Endothelial cell of umbilical vein (primary cell): ENCODE measurements around the gene MGAT5. TPM values are rescaled to one million over a fixed set of nuclear protein-coding genes. Genes with fewer than 3 reads are reported as not detected.

ENCODE experiments used
- BruUV-seq: library from RNA; stranded (reverse); fragments of 400-500 nt; replicated peaks from 2 replicates; lab custom pipeline; 2021; lab: Mats Ljungman, UMichigan
- CTCF ChIA-PET: fragments of 300-600, 350-600 bp; sonication (Branson Sonifier 250); formaldehyde crosslinking; loops from one replicate; lab custom pipeline; 2021; ENCODE audit warnings: antibody characterized with exemption, inconsistent platforms; lab: Charles Lee
- POLR2A ChIA-PET: fragments of 300-600, 350-600 bp; sonication (Branson Sonifier 250); formaldehyde crosslinking; loops from one replicate; lab custom pipeline; 2021; ENCODE audit warnings: antibody characterized with exemption, inconsistent platforms; lab: Charles Lee
- DNase-seq: peaks from one replicate; pipeline ENCODE4 v3.0.0-alpha.2; 2011; ENCODE audit warnings: low read depth, low spot score
- FAIRE-seq: peaks from 2 replicates; lab custom pipeline; 2011; peaks lifted over from hg19 to GRCh38; lab: Jason Lieb, UNC
- H2AFZ ChIP-seq: 2 replicates; pipeline ENCODE4 v1.6.0; 2012; ENCODE audit warnings: low read depth, low read length, control low read depth, inconsistent platforms
- H3K27ac ChIP-seq: 2 replicates; pipeline ENCODE4 v1.5.1; 2011; ENCODE audit warnings: low read depth, mild to moderate bottlenecking, control low read depth, low read length, moderate library complexity; ENCODE audit not compliant: insufficient read depth
- H3K27me3 ChIP-seq, 2 experiments: 2 replicates each; pipeline versions ENCODE4 v1.6.0 to v1.6.1; 2011; ENCODE audit warnings: low read length in 2 of 2, mixed read lengths in 1 of 2; ENCODE audit not compliant: control insufficient read depth in 2 of 2, insufficient read depth in 2 of 2
- H3K36me3 ChIP-seq, 2 experiments: 2 replicates in 1 of 2; 3 replicates in 1 of 2; pipeline ENCODE4 v1.5.1; 2011; ENCODE audit warnings: low read length in 2 of 2, mild to moderate bottlenecking in 1 of 2, moderate library complexity in 1 of 2; ENCODE audit not compliant: control insufficient read depth in 2 of 2, insufficient read depth in 2 of 2; ENCODE audit errors: extremely low read depth in 1 of 2
- H3K4me1 ChIP-seq: 3 replicates; pipeline ENCODE4 v1.5.1; 2011; ENCODE audit warnings: mild to moderate bottlenecking, low read length; ENCODE audit not compliant: control insufficient read depth, insufficient read depth; ENCODE audit errors: extremely low read depth
- H3K4me2 ChIP-seq: 2 replicates; pipeline ENCODE4 v1.6.1; 2011; ENCODE audit warnings: low read length, control low read depth, mixed read lengths; ENCODE audit not compliant: insufficient read depth
- H3K4me3 ChIP-seq, 3 experiments: fragments of 200-600 bp in 1 of 3; sonication (generic), shearing (Covaris generic) in 1 of 3; replicated peaks in 1 of 3; 2 replicates each; pipeline ENCODE4 v1.5.1; 2011 to 2016; ENCODE audit warnings: control low read depth in 3 of 3, low read length in 3 of 3, mild to moderate bottlenecking in 2 of 3, inconsistent platforms in 1 of 3, low read depth in 1 of 3, moderate library complexity in 1 of 3; ENCODE audit not compliant: insufficient read depth in 1 of 3
- H3K79me2 ChIP-seq: 2 replicates; pipeline ENCODE4 v1.6.0; 2012; ENCODE audit warnings: low read length, inconsistent platforms; ENCODE audit not compliant: control insufficient read depth, insufficient read depth
- H3K9ac ChIP-seq: replicated peaks from 2 replicates; pipeline ENCODE3; 2011; ENCODE audit warnings: low read length, control low read depth; ENCODE audit not compliant: insufficient read depth; ENCODE audit errors: extremely low read depth
- H3K9me1 ChIP-seq: replicated peaks from 3 replicates; pipeline ENCODE4 v1.6.0; 2011; ENCODE audit warnings: mild to moderate bottlenecking, low read length; ENCODE audit not compliant: control insufficient read depth, insufficient read depth; ENCODE audit errors: extremely low read depth
- H3K9me3 ChIP-seq: replicated peaks from 2 replicates; pipeline ENCODE4 v1.5.1; 2012; ENCODE audit warnings: low read length, inconsistent platforms; ENCODE audit not compliant: control insufficient read depth, insufficient read depth
- H4K20me1 ChIP-seq: replicated peaks from 2 replicates; pipeline ENCODE3; 2011; ENCODE audit warnings: mild to moderate bottlenecking, low read length; ENCODE audit not compliant: control insufficient read depth, insufficient read depth; ENCODE audit errors: extremely low read depth
- CTCF ChIP-seq, 2 donors: IDR thresholded peaks; 1 replicate in 1 of 2; 2 replicates in 1 of 2; pipeline ENCODE4 v1.5.1; 2011; ENCODE audit warnings: low read length in 2 of 2, mild to moderate bottlenecking in 2 of 2, moderate library complexity in 2 of 2, control low read depth in 1 of 2, inconsistent platforms in 1 of 2, low read depth in 1 of 2; ENCODE audit not compliant: insufficient read depth in 1 of 2; ENCODE audit errors: extremely low read depth in 1 of 2
- FOS ChIP-seq: IDR thresholded peaks from 2 replicates; pipeline ENCODE4 v1.6.1; 2011; ENCODE audit warnings: mild to moderate bottlenecking, low read length, moderate library complexity, borderline replicate concordance; ENCODE audit not compliant: insufficient read depth
- GATA2 ChIP-seq: IDR thresholded peaks from 2 replicates; pipeline ENCODE4 v1.7.0; 2011; ENCODE audit warnings: low read depth, mild to moderate bottlenecking, moderate library complexity, mixed read lengths, low read length; ENCODE audit not compliant: insufficient read length, insufficient read depth
- JUN ChIP-seq: IDR thresholded peaks from 2 replicates; pipeline ENCODE4 v1.6.1; 2011; ENCODE audit warnings: borderline replicate concordance, low read depth; ENCODE audit not compliant: insufficient read length, insufficient read depth
- MAX ChIP-seq: IDR thresholded peaks from 2 replicates; pipeline ENCODE4 v1.6.1; 2011; ENCODE audit not compliant: insufficient read depth, insufficient read length
- MYC ChIP-seq: IDR thresholded peaks from one replicate; pipeline ENCODE4 v1.6.1; 2011; ENCODE audit warnings: mild to moderate bottlenecking, low read depth, low read length
- POLR2AphosphoS5 ChIP-seq: IDR thresholded peaks from 2 replicates; pipeline ENCODE4 v1.6.1; 2012; ENCODE audit warnings: low read depth, mild to moderate bottlenecking, control low read depth, low read length, moderate library complexity; ENCODE audit not compliant: insufficient read depth
- dilution Hi-C: fragments of 300-500 bp; cut with MboI; formaldehyde crosslinking; loops from one replicate; pipeline ENCODE4 v1.15.0; 2019; ENCODE audit warnings: low sequenced_read_pairs; ENCODE audit not compliant: extremely low pct_ligation_motif_present
- intact Hi-C: fragments of 100-400 bp; cut with micrococcal nuclease; formaldehyde crosslinking; loops from one replicate; pipeline ENCODE4 v1.10.0; 2022
- polyA plus RNA-seq, 4 experiments: library from polyadenylated mRNA; depleted of rRNA in 3 of 4; stranded (reverse) in 3 of 4; unstranded in 1 of 4; fragments of >200 nt; gene quantifications; 2 replicates each; pipeline versions ENCODE4 v1.2.1 to v1.2.3, GENCODE V29; 2011 to 2012; ENCODE audit warnings: missing spikeins in 1 of 4
- total RNA-seq: library from RNA; stranded (reverse); gene quantifications from 2 replicates; pipeline ENCODE4 v1.2.3, GENCODE V29; 2021

MGAT5 gene
- total and polyA plus RNA-seq, 2 donors (not counting 3 experiments of a cell fraction or from before 2014, with no cell fraction given), result 17.7 to 84.1 TPM

- Histone ChIP-seq H3K9me1 (no peaks in the 10 kb centered on the region), H4K20me1 (no peaks in the 10 kb centered on the region), H3K9me3 (no peaks in the 10 kb centered on the region), H3K27ac (no peak overlapping the region), H3K79me2 (no peaks in the 10 kb centered on the region), H3K4me1 (peaks cover 59% of the 10 kb centered on the region), H3K36me3 (peaks cover 0 to 4% of the 10 kb centered on the region in 2 experiments), H3K4me3 (no peak overlapping the region), H3K9ac (no peak overlapping the region), H3K4me2 (no peak overlapping the region), H2AFZ (no peak overlapping the region), H3K27me3 (no peaks in the 10 kb centered on the region)
- BruUV-seq, result no TSS peak
- CTCF ChIA-PET, result interaction anchor here (0.9 to 1.4 kb wide), 3 partner anchors 30 to 160 kb away, joined by 3 read pairs; no protein-coding TSS in a partner anchor
- POLR2A ChIA-PET, result no interaction called here
- TF ChIP-seq POLR2AphosphoS5, result no peak
- TF ChIP-seq MAX, result no peak
- TF ChIP-seq MYC, result no peak
- TF ChIP-seq FOS, result peak; percentile 22
- no peak for TF ChIP-seq JUN
- no peak for TF ChIP-seq GATA2
- TF ChIP-seq CTCF (IDR thresholded peaks at IDR 0.05; ENCODE audit: extremely low read depth in 1 of 2, insufficient read depth in 1 of 2, low read depth in 1 of 2, low read length in 2 of 2), result no peak
- intact Hi-C loops (loop anchor here (10.0 kb wide), 1 partner anchor 279 kb away; no protein-coding TSS in a partner anchor), dilution Hi-C loops (no loop called here)
- FAIRE-seq, result no peak
- no peak for DNase-seq
Measured at GRCh38 chr2:134405611-134406081, 151.8 kb downstream of the MGAT5 start.
